CD4-positive, CD25-positive, alpha-beta regulatory T cell (primary cell): ENCODE data around the gene LUZP2. TPM values are rescaled to one million over a fixed set of nuclear protein-coding genes. Genes with fewer than 3 reads are reported as not detected.

Experiments used
- ATAC-seq, 2 donors: fragments of 150-1000 bp; cut with Tn5 transposase; one replicate each; pipeline ENCODE4 v1.10.0; 2021; ENCODE audit warnings: low read depth in 2 of 2, moderate number of reproducible peaks in 2 of 2, moderate library complexity in 1 of 2
- DNase-seq, 3 donors: peaks; one replicate each; pipeline versions ENCODE4 v3.0.0 to v3.0.0-alpha.2; 2012 to 2022; ENCODE audit warnings: mixed read lengths in 1 of 3
- H3K27ac ChIP-seq: one replicate; pipeline ENCODE4 v1.7.0; 2013; ENCODE audit warnings: mild to moderate bottlenecking, low read length; ENCODE audit not compliant: insufficient read depth, poor library complexity, severe bottlenecking
- H3K27me3 ChIP-seq: one replicate; pipeline ENCODE4 v1.7.0; 2013; ENCODE audit warnings: low read length; ENCODE audit not compliant: control insufficient read depth, insufficient read depth
- H3K36me3 ChIP-seq: one replicate; pipeline ENCODE4 v1.7.0; 2013; ENCODE audit warnings: mild to moderate bottlenecking, low read length, moderate library complexity; ENCODE audit not compliant: control insufficient read depth, insufficient read depth
- H3K4me1 ChIP-seq: 2 replicates; pipeline ENCODE4 v1.7.0; 2013; ENCODE audit warnings: mild to moderate bottlenecking, low read length; ENCODE audit not compliant: insufficient read depth, control insufficient read depth, poor library complexity, severe bottlenecking
- H3K4me3 ChIP-seq: one replicate; pipeline ENCODE4 v1.7.0; 2013; ENCODE audit warnings: low read depth, mild to moderate bottlenecking, low read length, moderate library complexity
- H3K9me3 ChIP-seq, 2 experiments: 1 replicate in 1 of 2; 2 replicates in 1 of 2; pipeline ENCODE4 v1.7.0; 2013; ENCODE audit warnings: low read length in 2 of 2, mild to moderate bottlenecking in 1 of 2, moderate library complexity in 1 of 2; ENCODE audit not compliant: control insufficient read depth in 2 of 2
- H3K27ac Mint-ChIP-seq, 3 donors: one replicate each; pipeline ENCODE4 v1.8.0; 2020 to 2022; ENCODE audit warnings: mild to moderate bottlenecking in 3 of 3, mixed read lengths in 3 of 3, moderate library complexity in 2 of 3
- H3K27me3 Mint-ChIP-seq: one replicate; pipeline ENCODE4 v1.8.0; 2022; ENCODE audit warnings: mild to moderate bottlenecking, mixed read lengths
- H3K36me3 Mint-ChIP-seq: one replicate; pipeline ENCODE4 v1.8.0; 2020; ENCODE audit warnings: mixed read lengths
- H3K4me1 Mint-ChIP-seq, 4 donors: one replicate each; pipeline ENCODE4 v1.8.0; 2020 to 2022; ENCODE audit warnings: mixed read lengths in 4 of 4, mild to moderate bottlenecking in 1 of 4
- H3K4me3 Mint-ChIP-seq, 4 donors: one replicate each; pipeline ENCODE4 v1.8.0; 2020 to 2022; ENCODE audit warnings: mild to moderate bottlenecking in 4 of 4, mixed read lengths in 4 of 4, moderate library complexity in 3 of 4
- H3K9me3 Mint-ChIP-seq, 7 donors: one replicate each; pipeline ENCODE4 v1.8.0; 2020 to 2022; ENCODE audit warnings: mixed read lengths in 7 of 7, mild to moderate bottlenecking in 3 of 7, moderate library complexity in 2 of 7
- polyA plus RNA-seq, 4 donors: library from polyadenylated mRNA; unstranded; fragments of 300-500 nt; fragmentation: Illumina TruSeq; gene quantifications; one replicate each; pipeline ENCODE4 v1.2.3, GENCODE V29; 2021
- total RNA-seq: library from RNA; stranded (reverse); gene quantifications from one replicate; pipeline ENCODE4 v1.2.3, GENCODE V29; 2022

LUZP2 gene
- total and polyA plus RNA-seq, 5 donors from 2014 or later: not detected

DNA sequence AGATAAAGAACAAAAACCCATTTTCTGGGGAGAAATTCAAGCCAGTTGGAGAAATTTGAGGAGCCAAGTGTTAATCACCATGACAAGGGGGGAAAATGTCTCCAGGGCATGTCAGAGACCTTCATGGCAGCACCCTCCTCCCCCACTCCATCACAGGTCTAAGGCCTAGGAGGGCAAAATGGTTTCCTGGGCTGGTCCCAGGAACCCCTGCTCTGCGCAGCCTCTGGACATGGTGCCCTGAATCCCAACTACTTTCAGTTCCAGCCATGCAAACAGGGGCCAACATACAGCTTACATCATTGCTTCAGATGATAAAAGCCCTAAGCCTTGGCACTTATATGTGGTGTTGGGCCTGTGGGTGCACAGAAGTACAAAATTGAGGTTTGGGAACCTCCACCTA lies 167.5 kb downstream of the LUZP2 start:
- Mint-ChIP-seq H3K9me3 (peaks cover 1 to 23% (median 15%) of the 10 kb centered on the region in 7 donors), H3K36me3 (no peaks in the 10 kb centered on the region), H3K27me3 (no peaks in the 10 kb centered on the region), H3K4me1 (no peaks in the 10 kb centered on the region), H3K27ac (no peak overlapping the region), H3K4me3 (no peak overlapping the region)
- Histone ChIP-seq H3K36me3 (no peaks in the 10 kb centered on the region), H3K27me3 (no peaks in the 10 kb centered on the region), H3K4me3 (no peak overlapping the region), H3K27ac (no peak overlapping the region), H3K4me1 (no peaks in the 10 kb centered on the region), H3K9me3 (no peaks in the 10 kb centered on the region)
- ATAC-seq (no peak), DNase-seq (no peak)

- no peaks in the 10 kb centered on the region for H3K4me1 ChIP-seq
- Mint-ChIP-seq H3K27ac (no peak overlapping the region), H3K4me1 (no peaks in the 10 kb centered on the region), H3K36me3 (no peaks in the 10 kb centered on the region), H3K4me3 (no peak overlapping the region), H3K27me3 (no peaks in the 10 kb centered on the region), H3K9me3 (peaks cover 4 to 34% (median 8%) of the 10 kb centered on the region in 7 donors)
- H3K9me3 ChIP-seq: no peaks in the 10 kb centered on the region
- DNase-seq (no peak), ATAC-seq (no peak)
- H3K27me3 ChIP-seq: no peaks in the 10 kb centered on the region
- no peak overlapping the region for H3K27ac ChIP-seq
- no peaks in the 10 kb centered on the region for H3K36me3 ChIP-seq
- H3K4me3 ChIP-seq: no peak overlapping the region
Observed at GRCh38 chr11:24667353-24667968, 170.6 kb downstream of the LUZP2 start.

- Histone ChIP-seq H3K4me3 (no peak overlapping the region), H3K4me1 (no peaks in the 10 kb centered on the region), H3K9me3 (peaks cover 0 to 3% of the 10 kb centered on the region in 2 experiments), H3K36me3 (no peaks in the 10 kb centered on the region), H3K27ac (no peak overlapping the region), H3K27me3 (no peaks in the 10 kb centered on the region)
- Mint-ChIP-seq H3K27me3 (no peaks in the 10 kb centered on the region), H3K36me3 (no peaks in the 10 kb centered on the region), H3K4me1 (no peaks in the 10 kb centered on the region), H3K27ac (no peak overlapping the region), H3K4me3 (no peak overlapping the region), H3K9me3 (peaks cover 0 to 14% (median 5%) of the 10 kb centered on the region in 7 donors)
- ATAC-seq (no peak), DNase-seq (no peak)
Observed at GRCh38 chr11:24678703-24679348, 182.0 kb downstream of the LUZP2 start.

- H3K27me3 Mint-ChIP-seq: no peaks in the 10 kb centered on the region
Observed at GRCh38 chr11:24679821-24680351, 183.0 kb downstream of the LUZP2 start.

DNA sequence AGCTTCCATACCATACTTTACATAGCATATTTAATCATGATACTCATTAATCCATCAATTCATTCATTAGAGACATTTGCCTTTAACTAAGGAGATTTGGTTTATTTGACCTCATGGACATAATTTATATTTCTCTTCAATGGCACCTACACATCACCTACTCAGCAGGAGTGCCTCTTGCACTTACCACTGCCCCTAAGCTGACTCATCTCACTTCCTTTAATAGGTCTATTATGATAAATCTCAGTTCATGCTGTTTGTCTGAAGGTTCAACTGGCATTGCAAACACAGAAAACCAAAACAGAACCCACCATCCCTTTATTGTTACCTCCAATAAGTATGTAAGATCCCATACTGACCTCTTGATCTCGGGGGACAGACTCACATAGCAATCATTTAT lies 186.7 kb downstream of the LUZP2 start:
- H3K4me3 ChIP-seq: no peak overlapping the region
- no peaks in the 10 kb centered on the region for H3K36me3 ChIP-seq
- ATAC-seq (no peak), DNase-seq (no peak)
- H3K36me3 Mint-ChIP-seq: no peaks in the 10 kb centered on the region
- no peaks in the 10 kb centered on the region for H3K27me3 ChIP-seq
- H3K9me3 Mint-ChIP-seq: peaks cover 5 to 24% (median 9%) of the 10 kb centered on the region in 7 donors
- H3K4me3 Mint-ChIP-seq: no peak overlapping the region
- peaks cover 0 to 7% of the 10 kb centered on the region in 2 experiments for H3K9me3 ChIP-seq
- no peak overlapping the region for H3K27ac Mint-ChIP-seq
- no peaks in the 10 kb centered on the region for H3K27me3 Mint-ChIP-seq
- H3K4me1 ChIP-seq: no peaks in the 10 kb centered on the region
- no peak overlapping the region for H3K27ac ChIP-seq
- no peaks in the 10 kb centered on the region for H3K4me1 Mint-ChIP-seq

More at GRCh38 chr11:24679821-24680351, 183.0 kb downstream of the LUZP2 start:
- no peak overlapping the region for H3K27ac Mint-ChIP-seq
- Histone ChIP-seq H3K36me3 (no peaks in the 10 kb centered on the region), H3K9me3 (peaks cover 0 to 3% of the 10 kb centered on the region in 2 experiments), H3K27me3 (no peaks in the 10 kb centered on the region), H3K4me3 (no peak overlapping the region), H3K27ac (no peak overlapping the region), H3K4me1 (no peaks in the 10 kb centered on the region)
- H3K9me3 Mint-ChIP-seq: peaks cover 0 to 16% (median 2%) of the 10 kb centered on the region in 7 donors
- no peak overlapping the region for H3K4me3 Mint-ChIP-seq
- H3K36me3 Mint-ChIP-seq: no peaks in the 10 kb centered on the region
- H3K4me1 Mint-ChIP-seq: no peaks in the 10 kb centered on the region
- ATAC-seq (no peak), DNase-seq (no peak)

DNA sequence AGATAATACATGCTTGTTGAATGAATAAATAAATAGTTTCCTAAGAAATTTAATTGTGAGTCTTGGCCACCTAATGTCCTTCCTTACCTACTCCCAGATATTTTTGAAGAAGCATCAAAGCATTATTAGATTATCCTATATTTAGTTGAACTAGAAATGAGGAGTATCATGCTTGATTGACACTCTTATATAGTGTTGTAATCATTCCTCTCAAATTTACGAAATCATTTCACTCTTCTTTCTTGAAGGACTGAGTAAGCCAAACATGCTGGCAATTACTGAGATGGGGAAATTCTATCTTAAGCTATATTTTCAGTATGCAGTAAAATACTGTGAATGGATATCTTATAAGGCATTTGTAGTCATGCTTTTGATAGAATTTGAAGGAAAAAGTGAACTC lies 189.0 kb downstream of the LUZP2 start:
- Mint-ChIP-seq H3K36me3 (no peaks in the 10 kb centered on the region), H3K4me3 (no peak overlapping the region), H3K27ac (no peak overlapping the region), H3K4me1 (no peaks in the 10 kb centered on the region), H3K27me3 (no peaks in the 10 kb centered on the region), H3K9me3 (peaks cover 4 to 24% (median 9%) of the 10 kb centered on the region in 7 donors)
- H3K4me1 ChIP-seq: no peaks in the 10 kb centered on the region
- H3K4me3 ChIP-seq: no peak overlapping the region
- peaks cover 0 to 3% of the 10 kb centered on the region in 2 experiments for H3K9me3 ChIP-seq
- no peak for ATAC-seq
- DNase-seq: no peak
- no peak overlapping the region for H3K27ac ChIP-seq
- no peaks in the 10 kb centered on the region for H3K27me3 ChIP-seq
- H3K36me3 ChIP-seq: no peaks in the 10 kb centered on the region

- H3K36me3 Mint-ChIP-seq: no peaks in the 10 kb centered on the region
- no peaks in the 10 kb centered on the region for H3K4me1 Mint-ChIP-seq
- no peak overlapping the region for H3K4me3 Mint-ChIP-seq
- no peak overlapping the region for H3K4me3 ChIP-seq
- ATAC-seq (no peak), DNase-seq (no peak)
- peaks cover 4 to 23% (median 9%) of the 10 kb centered on the region in 7 donors for H3K9me3 Mint-ChIP-seq
- H3K27ac ChIP-seq: no peak overlapping the region
- no peaks in the 10 kb centered on the region for H3K27me3 Mint-ChIP-seq
- no peak overlapping the region for H3K27ac Mint-ChIP-seq
- H3K27me3 ChIP-seq: no peaks in the 10 kb centered on the region
- no peaks in the 10 kb centered on the region for H3K4me1 ChIP-seq
- H3K36me3 ChIP-seq: no peaks in the 10 kb centered on the region
- peaks cover 0 to 8% of the 10 kb centered on the region in 2 experiments for H3K9me3 ChIP-seq
Observed at GRCh38 chr11:24687531-24688147, 190.8 kb downstream of the LUZP2 start.
